ENCODE results near the gene ACP7. TPM values are rescaled to one million over a fixed set of nuclear protein-coding genes. Genes with fewer than 3 reads are reported as not detected.

Gene ACP7
- total RNA-seq, 1 experiment from 2014 or later = 0.15 TPM

DNA sequence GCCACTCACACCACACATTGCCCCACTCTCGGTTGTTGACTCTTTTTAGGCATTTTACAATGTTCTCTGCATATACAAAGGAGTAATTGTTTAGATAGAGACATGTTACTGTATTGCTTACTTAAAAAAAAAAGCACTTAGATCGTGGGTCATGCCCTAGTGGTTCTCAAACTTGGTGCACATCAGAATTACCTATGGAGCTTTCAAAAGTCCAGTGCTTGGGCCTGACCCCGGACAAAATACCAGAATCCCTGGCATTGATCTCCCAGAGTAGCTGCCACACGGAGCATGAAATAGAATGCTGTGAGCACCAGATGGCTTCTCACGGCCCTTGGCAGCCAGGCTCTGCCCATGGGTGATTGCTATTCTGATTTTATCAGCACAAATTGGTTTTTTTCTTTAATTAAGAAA lies 20.0 kb downstream of the ACP7 start:
- Histone ChIP-seq H2BK15ac (ENCODE audit: low read depth, low read length) (no peak overlapping the region), H3K9me3 (ENCODE audit: control insufficient read depth, low read depth, low read length) (no peaks in the 10 kb centered on the region), H4K5ac (ENCODE audit: insufficient read length, low read depth, low read length) (no peak overlapping the region), H3K4me1 (ENCODE audit: insufficient read depth, low read length) (no peaks in the 10 kb centered on the region), H3K23me2 (ENCODE audit: insufficient read length, low read depth, low read length, poor library complexity, severe bottlenecking) (no peaks in the 10 kb centered on the region), H3K56ac (ENCODE audit: insufficient read length, low read depth, low read length) (no peak overlapping the region), H2BK5ac (ENCODE audit: insufficient read length, low read length) (no peak overlapping the region), H3K79me2 (ENCODE audit: insufficient read depth, low read length) (no peaks in the 10 kb centered on the region), H3K27me3 (ENCODE audit: insufficient read depth, low read length) (no peaks in the 10 kb centered on the region; the same call in 1 of the 2 replicates), H3T11ph (ENCODE audit: low read length) (no peak overlapping the region), H2AFZ (ENCODE audit: low read length) (no peak overlapping the region), H3K27ac (ENCODE audit: insufficient read length, low read depth, low read length) (no peak overlapping the region), H4K8ac (replicated peaks; ENCODE audit: insufficient read length, low read depth, low read length) (no peak overlapping the region), H4K91ac (ENCODE audit: insufficient read length, low read depth, low read length) (no peak overlapping the region), H3K18ac (ENCODE audit: insufficient read length, low read depth, low read length) (no peak overlapping the region), H3K79me1 (ENCODE audit: insufficient read depth, low read depth, low read length, poor library complexity, severe bottlenecking) (no peaks in the 10 kb centered on the region), H2BK12ac (ENCODE audit: insufficient read length, low read depth, low read length) (no peak overlapping the region), H3K9ac (ENCODE audit: extremely low read depth, insufficient read length, low read length) (no peak overlapping the region), H3K23ac (ENCODE audit: insufficient read length, low read depth, low read length) (no peak overlapping the region), H3K14ac (ENCODE audit: insufficient read depth, low read length) (no peak overlapping the region), H3K4ac (ENCODE audit: low read depth, low read length) (no peak overlapping the region), H2BK120ac (ENCODE audit: low read depth, low read length, poor library complexity, severe bottlenecking) (no peak overlapping the region), H2AK5ac (ENCODE audit: insufficient read length, low read length) (no peak overlapping the region), H4K20me1 (ENCODE audit: control insufficient read depth, insufficient read depth, insufficient read length) (no peaks in the 10 kb centered on the region), H3K4me2 (ENCODE audit: insufficient read depth, insufficient read length, low read length) (no peak overlapping the region), H2BK20ac (ENCODE audit: low read depth, low read length, poor library complexity, severe bottlenecking) (no peak overlapping the region)
- Mint-ChIP-seq H3K36me3 (ENCODE audit: insufficient read depth in 1 of 3, low read depth in 3 of 3) (no peaks in the 10 kb centered on the region; a peak in 1 of 7 replicates), H3K9me3 (no peaks in the 10 kb centered on the region), H3K27me3 (ENCODE audit: low read depth) (peaks cover 17% of the 10 kb centered on the region), H3K4me3 (no peak overlapping the region), H3K4me1 (peaks cover 4% of the 10 kb centered on the region in 2 experiments; a peak in 1 of 4 replicates), H3K27ac (no peak overlapping the region; a peak in 1 of 7 replicates)
- WGBS (ENCODE audit: extremely low coverage, insufficient read length, low lambda C conversion rate) = no CpG with 5 or more reads among the region's 5 CpGs
- TF ChIP-seq, protein P1, sequence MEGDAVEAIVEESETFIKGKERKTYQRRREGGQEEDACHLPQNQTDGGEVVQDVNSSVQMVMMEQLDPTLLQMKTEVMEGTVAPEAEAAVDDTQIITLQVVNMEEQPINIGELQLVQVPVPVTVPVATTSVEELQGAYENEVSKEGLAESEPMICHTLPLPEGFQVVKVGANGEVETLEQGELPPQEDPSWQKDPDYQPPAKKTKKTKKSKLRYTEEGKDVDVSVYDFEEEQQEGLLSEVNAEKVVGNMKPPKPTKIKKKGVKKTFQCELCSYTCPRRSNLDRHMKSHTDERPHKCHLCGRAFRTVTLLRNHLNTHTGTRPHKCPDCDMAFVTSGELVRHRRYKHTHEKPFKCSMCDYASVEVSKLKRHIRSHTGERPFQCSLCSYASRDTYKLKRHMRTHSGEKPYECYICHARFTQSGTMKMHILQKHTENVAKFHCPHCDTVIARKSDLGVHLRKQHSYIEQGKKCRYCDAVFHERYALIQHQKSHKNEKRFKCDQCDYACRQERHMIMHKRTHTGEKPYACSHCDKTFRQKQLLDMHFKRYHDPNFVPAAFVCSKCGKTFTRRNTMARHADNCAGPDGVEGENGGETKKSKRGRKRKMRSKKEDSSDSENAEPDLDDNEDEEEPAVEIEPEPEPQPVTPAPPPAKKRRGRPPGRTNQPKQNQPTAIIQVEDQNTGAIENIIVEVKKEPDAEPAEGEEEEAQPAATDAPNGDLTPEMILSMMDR (conservative IDR thresholded peaks at IDR 0.05) = no peak
- DNase-seq = no peak

Measured in H9 (cell line).